GM18520 (cell line): ENCODE measurements around the gene ZNF579.
A peak's percentile ranks its signal among the peaks of the same experiment; 100 is the strongest.

Source experiments
- ATAC-seq: cut with Tn5 transposase; IDR thresholded peaks from one replicate; pipeline ENCODE4 v1.9.1; 2021; ENCODE audit not compliant: unreplicated experiment

Gene ZNF579

DNA sequence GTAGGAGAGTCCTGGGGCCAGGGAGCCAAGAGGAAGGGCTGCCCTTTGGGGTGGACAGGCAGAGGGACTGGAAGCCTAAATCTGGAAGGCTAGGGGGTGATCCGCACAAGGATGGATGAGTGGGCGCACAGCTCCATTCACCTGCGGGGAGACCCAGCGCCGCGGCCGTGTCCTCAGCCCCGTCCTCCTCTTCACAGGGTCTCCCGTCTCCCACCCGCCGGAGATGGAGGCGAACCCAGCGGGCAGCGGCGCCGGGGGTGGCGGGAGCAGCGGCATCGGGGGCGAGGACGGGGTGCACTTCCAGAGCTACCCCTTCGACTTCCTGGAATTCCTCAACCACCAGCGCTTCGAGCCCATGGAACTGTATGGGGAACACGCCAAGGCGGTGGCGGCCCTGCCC, 32.7 kb upstream of the ZNF579 start:
- ATAC-seq, result no peak

DNA sequence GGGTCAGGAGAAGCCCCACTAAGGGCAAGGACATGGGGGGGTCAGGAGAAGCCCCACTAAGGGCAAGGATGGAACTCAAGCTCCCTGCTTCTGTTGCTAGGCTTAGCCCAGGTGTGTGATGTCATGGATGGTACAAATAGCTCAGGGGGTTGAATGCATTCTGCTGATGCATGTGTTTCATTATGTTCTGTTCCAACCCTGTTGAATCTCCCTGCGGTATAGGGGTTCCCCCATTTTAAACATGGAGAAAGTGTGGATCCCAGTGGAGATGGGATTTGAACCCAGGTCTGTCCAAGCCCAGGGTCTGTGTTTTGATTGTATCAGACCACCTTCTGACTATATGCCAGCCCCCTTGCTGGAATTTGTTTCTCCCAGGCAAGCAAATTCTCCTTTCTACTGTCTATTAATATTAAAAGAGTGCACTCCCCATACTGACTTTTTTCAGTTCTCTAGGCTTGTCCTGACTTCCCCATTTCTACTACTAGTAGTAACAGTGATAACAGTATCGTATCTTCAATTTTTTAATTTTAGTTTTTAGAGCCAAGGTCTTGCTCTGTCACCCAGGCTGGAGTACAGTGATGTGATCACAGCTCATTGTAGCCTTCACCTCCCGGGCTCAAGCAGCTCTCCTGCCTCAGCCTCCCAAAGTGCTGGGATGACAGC, 31.5 kb upstream of the ZNF579 start:
- ATAC-seq, result no peak

DNA sequence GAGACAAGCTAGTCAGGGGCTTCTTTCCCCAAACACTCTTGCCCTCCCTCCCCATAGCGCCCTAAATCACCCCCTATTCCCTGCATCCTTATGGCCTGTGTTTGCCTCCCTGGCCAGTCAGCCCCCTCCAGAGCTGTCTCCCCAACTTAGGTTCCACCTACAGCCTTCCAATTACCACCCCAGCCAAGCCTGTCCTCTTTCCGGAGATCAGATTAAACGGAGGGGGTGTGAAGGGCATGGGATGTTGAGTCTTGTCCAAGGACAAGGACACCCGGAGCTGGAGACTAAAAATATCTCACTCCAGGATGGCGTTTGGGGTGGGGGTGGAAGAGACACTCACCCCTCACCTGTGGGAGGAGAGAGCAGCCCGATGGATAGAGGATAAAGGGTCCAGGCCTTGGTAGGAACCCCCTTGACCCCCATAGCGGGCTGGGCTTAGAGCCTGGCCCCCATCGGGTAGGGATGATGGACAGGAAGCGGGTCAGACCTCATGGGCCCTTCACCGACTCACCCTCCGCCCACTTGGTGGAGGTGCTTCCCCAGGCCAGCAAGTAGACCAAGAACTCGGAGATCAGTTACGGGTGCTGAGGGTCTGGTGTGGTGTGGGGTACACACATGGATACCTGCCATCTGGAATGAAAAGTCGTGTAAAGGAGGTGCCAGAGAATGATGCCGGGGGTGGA, 30.8 kb upstream of the ZNF579 start:
- no peak for ATAC-seq

DNA sequence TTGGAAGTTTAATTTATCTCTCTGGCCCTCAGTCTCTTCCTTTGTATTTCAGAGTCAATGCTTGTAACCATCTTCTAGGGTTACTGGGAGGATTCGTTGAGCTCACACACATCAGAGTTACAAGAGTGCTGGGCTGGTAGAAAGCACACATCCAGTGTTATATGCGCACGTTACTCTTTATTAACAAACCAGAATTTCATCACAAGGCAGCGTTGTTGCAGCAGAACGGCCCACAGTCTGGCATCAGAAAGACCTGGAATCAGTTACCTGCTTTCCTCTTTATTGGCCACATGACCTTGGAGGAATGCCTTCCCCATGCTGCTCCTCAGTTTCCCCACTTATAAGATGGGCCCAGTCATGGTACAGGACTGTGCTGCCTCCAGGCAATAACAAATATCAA, 28.7 kb upstream of the ZNF579 start:
- ATAC-seq, result no peak

DNA sequence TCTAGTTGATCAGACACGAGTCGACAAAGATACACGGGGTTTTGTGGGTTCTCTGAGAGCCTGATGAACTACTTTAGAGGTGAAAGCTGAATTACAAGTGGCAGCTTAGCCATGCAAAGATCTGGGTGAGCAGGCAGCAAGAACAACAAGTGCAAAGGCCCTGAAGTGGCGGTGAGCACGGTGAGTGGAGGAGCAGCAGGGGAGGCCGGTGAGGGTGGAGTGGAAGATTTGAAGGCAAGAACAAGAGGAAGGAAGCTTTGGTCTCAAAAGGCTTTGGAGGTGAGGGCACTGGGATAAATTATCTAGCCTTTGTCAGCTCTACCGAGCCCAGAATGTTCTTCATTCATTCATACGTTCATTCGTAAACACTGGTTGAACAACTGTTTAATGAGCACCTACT, 26.2 kb upstream of the ZNF579 start:
- no peak for ATAC-seq

DNA sequence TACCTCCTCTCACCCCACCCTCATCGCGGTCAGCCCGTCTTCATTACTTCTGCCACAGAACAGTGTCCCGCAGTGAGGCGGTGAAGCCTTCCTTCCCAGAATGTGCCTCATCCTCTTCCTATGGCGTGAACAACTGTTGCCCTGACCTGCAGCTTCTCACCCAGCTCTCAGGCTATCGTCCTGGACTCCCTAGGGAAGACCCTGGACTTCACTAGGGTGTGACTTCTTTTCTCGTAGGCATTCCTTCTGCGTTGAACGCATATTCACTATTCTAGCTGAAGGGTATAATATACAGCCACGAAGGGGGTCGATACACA, 25.8 kb upstream of the ZNF579 start:
- no peak for ATAC-seq

DNA sequence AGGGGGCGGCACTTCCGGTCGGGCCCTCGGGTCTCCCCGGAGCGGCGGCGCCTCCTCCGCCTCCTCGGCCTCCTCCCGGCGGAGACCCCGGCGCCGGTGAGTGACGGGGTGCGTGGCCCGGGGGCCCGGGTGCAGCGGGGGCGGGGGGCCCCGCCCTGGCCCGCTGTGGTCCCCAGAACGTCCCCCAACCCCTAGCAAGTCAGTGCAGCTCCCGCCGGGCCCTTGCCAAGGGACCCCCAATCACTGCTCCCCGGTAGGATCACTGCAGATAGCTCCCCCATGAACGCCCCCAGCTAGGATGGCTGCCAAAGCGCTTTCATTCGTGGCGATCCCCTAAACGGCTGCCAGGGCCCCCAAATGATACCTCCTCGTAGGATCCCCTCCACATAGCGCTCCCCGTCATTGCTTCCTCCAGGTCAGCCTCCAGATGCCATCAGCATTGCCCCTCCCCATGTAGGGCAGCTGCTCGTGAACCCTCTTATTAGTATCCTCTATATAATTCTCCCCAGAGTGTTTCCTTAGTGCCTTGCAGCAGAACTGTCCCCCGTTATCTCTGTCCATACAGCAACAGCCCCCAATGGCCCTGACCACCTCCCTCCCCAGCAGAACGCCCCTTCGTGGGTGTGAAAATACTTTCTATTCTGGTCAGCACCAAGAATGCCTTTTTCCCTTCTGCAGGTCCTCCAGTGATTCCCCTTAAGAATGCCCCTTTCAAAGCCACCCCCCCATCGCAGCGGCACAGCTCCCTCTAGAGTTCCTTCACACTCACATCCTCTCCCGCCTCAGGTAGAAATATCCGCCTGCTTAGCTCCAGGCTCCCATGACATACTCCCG, 25.2 kb upstream of the ZNF579 start, which contains the start of gene ZNF865:
ZNF865 (plus strand) TSS at position 11 of the 834 bp plus-strand sequence. CDS start 7,972 bp downstream, outside the sequence.
- peak; percentile 7 for ATAC-seq

DNA sequence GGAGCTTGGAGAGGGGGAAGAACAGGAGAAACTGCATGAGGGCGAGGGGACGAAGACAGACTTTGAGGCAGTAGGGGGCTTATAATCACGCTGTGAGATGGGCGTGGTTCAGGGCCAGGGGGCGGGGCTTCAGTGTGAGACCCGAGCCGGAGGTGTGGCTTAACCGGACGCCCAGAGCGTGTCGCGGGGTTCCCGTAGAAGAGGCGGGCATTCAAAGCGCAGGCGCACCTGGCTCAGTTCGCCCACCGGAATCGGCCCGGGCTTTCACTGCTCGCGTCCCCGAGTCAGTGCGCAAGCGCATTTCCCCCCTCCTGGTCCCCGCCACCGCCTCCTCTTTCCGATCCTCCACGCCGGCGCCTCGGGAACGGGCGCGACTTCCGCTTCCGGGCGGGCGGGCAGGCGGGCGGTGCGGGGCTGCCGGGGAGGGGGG, 24.6 kb upstream of the ZNF579 start:
- peak; percentile 55 for ATAC-seq

DNA sequence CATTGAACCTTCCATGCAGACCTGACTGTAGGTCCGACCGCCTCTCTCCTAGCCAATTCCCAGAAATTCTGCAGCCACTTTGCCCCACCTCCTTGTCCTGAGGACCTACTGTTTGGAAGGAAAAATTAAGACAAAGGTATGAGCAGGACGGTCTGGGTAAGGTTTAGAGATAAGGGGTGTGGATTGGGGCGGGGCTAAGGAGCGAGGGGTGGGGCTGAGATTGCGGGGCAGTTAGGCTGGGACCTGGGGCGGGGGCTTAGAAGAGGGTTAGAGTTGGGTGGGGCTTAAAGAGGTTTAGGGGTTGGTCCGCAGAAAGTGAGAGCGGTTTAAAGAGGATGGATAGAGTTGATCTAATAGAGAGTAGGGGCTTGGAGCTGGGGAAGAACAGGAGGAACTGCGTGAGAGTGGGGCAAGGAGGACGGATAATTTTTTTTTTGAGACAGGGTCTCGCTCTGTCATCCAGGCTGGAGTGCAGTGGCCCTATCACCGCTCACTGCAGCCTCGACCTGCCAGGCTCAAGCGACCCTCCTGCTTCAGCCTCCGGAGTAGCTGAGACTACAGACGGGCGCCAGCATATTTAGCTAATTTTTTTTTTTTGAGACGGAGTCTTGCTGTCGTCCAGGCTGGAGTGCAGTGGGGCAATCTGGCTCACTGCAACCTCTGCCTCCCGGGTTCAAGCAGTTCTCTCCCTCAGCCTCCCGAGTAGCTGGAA, 23.1 kb upstream of the ZNF579 start:
- no peak for ATAC-seq

DNA sequence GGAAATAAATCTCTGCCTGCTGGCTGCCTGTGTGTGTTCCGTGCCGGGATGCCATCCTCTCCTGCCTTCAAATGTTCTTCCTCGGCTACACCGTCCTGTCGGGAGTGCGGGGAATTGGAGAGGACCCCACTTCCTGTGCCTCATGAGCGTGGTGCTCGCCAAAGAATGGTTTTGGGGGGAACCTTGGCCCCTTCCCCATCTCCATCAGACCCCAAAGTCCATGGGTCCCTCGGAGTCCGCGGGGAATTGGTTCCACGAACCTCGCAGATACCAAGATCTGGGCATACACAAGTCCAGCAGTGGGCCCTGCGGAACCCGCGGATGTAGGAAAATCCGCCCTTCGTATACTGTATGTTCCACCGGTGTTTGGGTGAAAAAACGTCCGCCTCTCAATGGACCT, 22.5 kb upstream of the ZNF579 start:
- ATAC-seq, result no peak

DNA sequence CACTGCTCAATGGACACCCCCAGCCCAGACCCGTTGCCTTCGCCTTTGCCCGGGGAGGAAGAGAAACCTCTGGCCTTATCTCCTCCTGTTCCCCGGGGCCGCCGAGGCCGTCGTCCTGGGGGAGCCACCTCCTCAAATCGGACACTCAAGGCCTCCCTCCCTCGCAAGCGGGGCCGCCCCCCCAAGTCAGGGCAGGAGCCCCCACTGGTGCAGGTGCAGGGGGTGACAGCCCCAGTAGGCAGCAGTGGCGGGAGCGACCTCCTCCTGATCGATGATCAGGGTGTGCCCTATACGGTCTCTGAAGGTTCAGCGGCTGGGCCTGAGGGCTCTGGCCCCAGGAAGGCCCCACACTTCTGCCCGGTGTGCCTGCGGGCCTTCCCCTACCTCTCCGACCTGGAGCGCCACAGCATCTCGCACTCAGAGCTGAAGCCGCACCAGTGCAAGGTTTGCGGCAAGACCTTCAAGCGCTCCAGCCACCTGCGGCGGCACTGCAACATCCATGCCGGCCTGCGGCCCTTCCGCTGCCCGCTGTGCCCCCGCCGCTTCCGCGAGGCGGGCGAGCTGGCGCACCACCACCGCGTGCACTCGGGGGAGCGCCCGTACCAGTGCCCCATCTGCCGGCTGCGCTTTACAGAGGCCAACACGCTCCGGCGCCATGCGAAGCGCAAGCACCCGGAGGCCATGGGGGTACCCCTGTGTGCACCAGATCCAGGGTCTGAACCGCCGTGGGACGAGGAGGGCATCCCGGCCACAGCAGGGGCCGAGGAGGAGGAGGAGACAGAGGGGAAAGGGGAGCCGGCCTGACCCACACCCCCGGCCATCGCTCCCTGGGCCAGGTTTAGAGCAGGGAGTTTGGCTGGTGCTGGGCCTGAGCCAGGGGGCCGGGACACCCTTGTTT, 21.7 kb upstream of the ZNF579 start:
- ATAC-seq, result no peak

DNA sequence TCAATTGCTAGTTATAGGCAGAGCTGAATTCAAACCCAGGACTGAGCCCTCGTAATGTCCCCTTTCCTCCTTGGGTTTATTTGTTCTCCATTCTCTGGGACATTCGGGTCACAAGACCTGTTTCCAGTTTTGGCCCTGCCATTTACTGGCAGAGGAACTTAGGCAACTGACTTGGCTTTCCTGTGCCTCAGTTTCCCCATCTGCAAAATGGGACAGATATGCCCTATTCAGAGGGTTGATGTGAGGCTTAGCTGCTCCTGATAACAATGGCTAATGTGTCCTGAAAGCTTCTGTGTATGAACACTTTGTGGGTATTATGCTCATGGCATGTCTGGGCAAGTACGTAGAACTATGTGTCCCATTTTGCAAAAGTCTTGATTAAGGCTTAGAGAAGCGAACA, 20.4 kb upstream of the ZNF579 start:
- no peak for ATAC-seq

DNA sequence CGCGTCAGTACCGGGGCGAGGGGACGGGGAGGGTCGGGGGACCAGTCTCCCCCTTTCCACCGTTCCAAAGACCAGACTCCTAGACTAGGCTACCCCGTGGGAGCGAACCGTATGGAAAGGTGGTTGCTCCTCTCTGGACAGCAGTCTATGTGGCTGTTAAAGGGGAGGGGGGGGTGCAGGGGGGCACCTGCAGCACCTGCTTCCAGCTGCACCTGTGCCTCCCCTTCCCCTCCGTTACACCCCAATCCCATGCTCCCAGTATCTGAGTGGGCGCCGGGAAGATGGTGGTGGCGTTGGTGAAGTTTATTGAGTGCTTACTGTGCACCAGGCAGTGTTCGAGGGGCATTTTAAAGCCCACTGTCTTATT, 20.0 kb upstream of the ZNF579 start:
- no peak for ATAC-seq

DNA sequence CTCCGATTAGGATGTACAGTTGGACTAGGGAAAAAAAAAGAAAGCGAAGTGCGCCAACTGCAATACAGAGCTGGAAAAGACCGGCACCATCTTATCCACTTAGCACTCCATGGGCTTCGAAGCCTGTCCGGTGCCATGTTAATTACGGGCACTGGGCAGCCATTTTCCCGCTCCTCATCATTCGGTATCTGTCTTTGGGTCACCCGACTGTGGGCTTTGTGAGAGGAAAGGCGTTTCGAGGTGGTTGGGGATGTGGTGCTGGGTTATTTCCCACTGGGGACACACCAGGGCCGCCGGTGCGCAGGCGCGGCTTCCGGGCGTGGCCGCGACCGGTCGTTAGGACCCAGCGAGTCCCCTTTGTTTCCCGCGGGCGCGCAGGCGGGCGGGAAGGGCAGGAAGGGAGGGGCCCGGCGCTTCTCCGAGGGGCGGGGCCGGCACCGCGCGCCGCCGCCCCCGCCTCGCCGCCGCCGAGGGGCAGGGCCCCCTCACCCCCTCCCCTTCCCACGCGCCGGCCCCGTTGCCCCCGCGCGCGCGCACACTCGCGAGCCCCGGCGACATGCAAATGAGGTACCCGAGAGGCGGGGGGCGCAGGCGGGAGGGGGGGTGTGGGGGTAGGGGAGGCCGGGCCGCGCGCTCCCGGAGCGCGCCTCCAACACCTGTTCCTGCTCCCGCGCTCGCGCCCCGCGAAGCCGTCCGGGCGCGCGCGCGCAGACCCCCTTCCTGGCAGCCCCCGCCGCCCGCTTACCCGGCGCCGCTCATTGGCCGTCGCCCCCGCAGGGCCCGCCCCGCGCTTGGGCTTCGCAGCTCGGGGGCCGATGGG, 19.4 kb upstream of the ZNF579 start, which contains the start of gene ZNF524:
ZNF524 (plus strand) TSS at position 447 of the 820 bp plus-strand sequence. CDS start 1,825 bp downstream, outside the sequence.
- peak; percentile 31 for ATAC-seq

DNA sequence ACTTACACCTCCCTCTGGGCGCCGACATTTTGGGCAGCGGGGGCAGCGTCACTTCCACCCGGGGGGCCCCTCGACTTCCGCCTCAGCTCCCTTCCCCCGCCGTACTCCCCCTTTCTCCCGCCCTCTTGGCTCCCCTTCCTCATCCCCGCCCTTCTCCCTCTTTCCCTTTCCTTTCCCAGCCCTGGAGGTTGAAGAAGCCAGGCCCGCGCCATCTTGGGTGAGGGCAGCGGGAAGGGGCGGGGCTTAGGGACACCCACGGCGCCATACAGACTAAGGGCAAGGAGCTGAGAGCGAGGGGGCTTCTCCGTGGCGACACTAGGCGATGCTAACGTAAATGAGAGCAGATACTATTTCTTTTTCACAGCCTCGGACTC, 18.8 kb upstream of the ZNF579 start, which contains the start of gene FIZ1:
FIZ1 (minus strand) TSS at position 50 of the 374 bp plus-strand sequence. CDS start 1,652 bp downstream, outside the sequence.
- ATAC-seq, result peak; percentile 30

DNA sequence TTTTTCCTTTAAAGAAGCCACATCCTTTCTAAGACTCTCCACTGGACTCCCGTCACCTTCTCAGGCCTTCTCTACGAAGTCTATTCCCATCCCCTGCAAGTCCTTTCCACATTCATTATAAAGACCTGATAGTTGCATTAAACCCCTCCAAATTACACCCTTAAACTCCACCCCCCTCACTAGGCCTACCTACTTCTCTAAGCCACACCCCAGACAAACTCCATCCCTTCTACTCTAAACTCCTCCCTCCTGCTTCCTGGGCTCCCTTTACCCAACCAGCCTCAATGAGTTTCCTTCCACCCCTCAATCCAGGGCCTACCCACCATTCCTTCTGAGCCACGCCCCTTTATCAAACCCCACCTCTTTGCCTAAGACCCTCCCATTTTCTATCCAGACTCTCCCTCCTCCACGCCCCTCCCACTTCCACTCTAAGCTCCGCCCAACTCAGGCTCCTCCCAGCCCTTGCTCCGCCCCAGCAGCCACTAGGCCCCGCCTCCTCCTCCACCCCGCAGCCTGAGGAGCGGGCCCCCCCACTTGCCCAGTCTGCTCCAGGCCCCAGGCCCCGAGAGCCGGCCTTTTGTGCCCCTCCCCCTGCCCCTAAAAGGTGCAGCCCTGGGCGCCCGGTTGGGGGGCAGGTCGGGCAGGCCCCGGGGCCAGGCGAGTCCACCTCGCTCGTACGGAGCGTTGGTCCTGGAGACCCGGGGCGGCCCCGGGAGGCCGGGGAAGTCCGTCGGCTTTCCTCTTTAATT, 18.2 kb upstream of the ZNF579 start:
- ATAC-seq, result peak; percentile 31

DNA sequence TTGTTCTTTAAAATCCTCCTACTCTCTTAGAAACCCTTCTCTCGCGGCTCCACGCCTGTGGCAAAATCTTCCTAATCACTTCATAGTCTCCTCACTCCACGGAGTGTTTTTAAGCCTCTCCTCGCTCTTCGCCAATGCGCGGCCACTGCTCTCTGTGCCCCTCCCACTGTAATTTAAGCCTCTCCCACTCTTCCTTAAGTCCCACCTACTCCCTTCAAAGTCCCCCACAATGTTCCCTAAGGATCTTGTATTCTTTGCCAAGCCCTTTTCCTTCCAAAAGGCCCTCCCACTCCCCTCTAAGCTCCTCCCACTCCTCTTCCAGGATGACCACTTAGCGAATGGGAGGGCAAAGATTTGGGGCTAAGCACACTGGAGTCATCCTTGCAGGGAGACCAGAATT, 17.4 kb upstream of the ZNF579 start:
- ATAC-seq, result no peak

DNA sequence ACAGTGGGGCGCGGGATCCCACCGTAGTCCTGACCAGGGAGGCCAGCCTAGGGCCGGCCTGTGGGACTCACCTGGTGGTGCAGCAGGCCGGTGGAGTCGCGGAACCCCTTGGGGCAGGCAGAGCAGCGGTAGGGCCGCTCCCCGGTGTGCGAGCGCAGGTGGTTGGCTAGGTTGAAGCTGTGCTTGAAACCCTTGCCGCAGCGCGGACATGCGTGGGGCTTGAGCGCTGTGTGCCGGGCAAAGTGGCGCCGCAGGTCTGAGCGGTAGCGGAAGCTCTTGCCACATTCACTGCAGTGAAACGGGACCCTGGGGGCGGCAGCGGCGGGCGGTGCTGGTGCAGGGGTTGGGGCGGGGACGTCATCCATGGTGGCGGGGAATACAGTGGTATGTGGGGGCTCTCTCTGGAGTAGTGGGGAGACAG, 16.9 kb upstream of the ZNF579 start:
- no peak for ATAC-seq

DNA sequence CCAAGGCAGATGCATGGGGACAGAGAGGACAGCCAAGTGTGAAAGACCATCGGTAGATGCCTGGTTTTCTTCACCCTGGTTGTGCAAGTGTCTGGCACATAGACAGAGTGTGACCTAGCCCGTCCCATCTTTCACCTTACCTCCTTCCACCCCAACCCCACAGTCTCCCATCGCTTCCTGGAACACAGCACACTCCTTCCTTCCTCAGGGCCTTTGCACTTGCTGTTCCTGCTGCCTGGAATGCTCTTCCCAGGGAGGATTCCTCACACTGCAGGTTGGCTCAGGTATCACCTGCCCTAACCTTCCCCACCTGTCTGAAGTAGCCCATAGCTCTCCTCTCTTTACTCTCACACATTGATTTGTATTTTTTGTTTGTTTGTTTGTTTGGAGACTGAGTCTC, 15.7 kb upstream of the ZNF579 start:
- ATAC-seq, result no peak
